ENCODE data around the gene PIK3R5.
A peak's percentile ranks its signal among the peaks of the same experiment; 100 is the strongest.
"Not testable (repeated sequence)": the region's sequence is repeated elsewhere in the genome, so short reads cannot be mapped to it uniquely, and the experiment has no call there.

Gene PIK3R5

DNA sequence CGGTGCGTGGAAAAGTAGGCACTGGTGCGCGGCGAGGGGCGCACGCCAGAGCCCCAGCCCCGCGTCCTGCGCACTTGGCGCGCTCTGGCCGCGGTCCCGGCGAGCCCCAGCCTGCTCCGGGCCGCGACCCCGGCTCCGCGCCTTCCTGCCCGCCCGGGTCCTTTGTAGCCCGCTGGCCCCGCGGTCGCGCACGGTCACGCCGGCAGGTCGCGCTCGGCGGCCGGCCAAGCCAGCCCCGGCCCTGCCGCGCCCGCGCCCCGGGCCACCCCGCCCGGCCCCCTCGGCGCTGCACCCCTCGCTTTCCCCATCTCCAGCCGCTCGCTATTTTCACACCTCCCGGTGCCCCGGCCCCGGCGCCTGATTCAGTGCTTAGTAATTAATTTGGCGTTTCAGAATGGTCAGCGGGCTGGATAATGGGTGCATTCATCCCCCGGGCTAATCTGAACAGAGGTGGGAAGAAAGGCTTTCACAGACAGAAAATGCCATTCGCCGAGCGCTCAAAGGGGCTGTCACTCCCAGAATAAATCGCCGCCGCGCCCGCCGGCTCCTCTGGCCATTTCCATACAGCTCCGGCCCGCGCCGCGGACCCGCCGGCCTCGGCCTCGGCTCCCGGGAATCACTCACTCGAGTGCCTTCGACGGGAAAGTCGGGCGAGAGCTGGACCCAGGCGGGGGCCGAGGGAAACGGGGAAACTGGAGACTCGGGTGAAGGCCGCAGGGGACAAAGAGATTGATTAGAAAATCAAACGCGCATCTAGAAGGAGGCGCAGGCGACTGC, 38.0 kb upstream of the PIK3R5 start:
- no peaks in the 10 kb centered on the region for H3K4me1 ChIP-seq (ENCODE audit: control insufficient read depth, insufficient read depth, low read length)
- no peaks in the 10 kb centered on the region; the same call in 1 of the 2 replicates for H3K36me3 ChIP-seq (ENCODE audit: control insufficient read depth, insufficient read depth, low read length)
- no peak for DNase-seq (ENCODE audit: low read depth, low spot score)
- no peaks in the 10 kb centered on the region for H3K9me3 ChIP-seq (ENCODE audit: control insufficient read depth, insufficient read depth, low read length)
- no CpG with 5 or more reads among the region's 90 CpGs for WGBS (ENCODE audit: insufficient coverage, insufficient read length)
- no peak overlapping the region for H3K27ac ChIP-seq (ENCODE audit: low read length)
- peaks cover 47% of the 10 kb centered on the region for H3K27me3 ChIP-seq (ENCODE audit: control insufficient read depth, insufficient read depth, low read length)
- H3K4me3 ChIP-seq (ENCODE audit: low read length) = peak overlapping the region; percentile 29; the same call in 1 of the 2 replicates

DNA sequence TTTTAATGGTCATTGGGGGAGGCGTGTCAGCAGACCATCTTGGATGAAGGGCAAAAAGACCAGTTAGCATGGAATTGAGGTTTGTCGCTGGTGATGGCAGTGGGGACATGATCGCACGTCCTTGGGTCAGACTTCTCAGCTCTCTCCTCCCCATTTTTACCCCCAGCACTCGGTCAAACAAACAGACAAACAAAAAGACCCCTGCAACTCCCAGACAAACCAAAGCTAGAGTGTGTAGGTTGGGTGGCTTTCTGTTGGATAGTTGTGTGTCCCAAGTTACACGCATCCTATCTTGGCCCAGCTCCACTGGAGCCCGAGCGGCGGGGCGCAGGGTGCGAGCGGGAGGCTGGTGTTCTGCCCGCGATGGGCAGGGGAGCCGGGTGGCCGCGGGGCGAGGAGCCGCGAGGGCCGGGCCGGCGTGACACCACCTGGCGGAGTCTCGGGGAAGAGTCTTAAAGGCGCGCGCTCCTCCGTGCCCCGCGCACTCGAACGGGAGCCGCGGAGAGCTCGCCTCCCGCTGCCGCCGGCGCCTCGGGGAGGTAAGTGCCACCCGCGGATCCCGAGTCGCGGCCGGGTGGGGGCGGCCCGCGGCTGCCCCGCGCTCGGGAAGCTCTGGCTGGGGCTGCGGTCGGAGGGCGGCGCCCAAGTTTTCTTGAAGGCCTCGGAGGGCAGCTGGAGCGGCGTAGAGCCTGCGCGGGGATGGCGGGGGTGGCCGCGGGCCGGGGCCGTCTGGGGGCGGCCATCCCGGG, 37.3 kb upstream of the PIK3R5 start:
- Histone ChIP-seq H3K36me3 (ENCODE audit: control insufficient read depth, insufficient read depth, low read length) (no peaks in the 10 kb centered on the region; the same call in 1 of the 2 replicates), H3K4me3 (ENCODE audit: low read length) (peak overlapping the region; percentile 29; the same call in 1 of the 2 replicates), H3K9me3 (ENCODE audit: control insufficient read depth, insufficient read depth, low read length) (no peaks in the 10 kb centered on the region), H3K4me1 (ENCODE audit: control insufficient read depth, insufficient read depth, low read length) (no peaks in the 10 kb centered on the region), H3K27ac (ENCODE audit: low read length) (no peak overlapping the region), H3K27me3 (ENCODE audit: control insufficient read depth, insufficient read depth, low read length) (peaks cover 46% of the 10 kb centered on the region)
- no CpG with 5 or more reads among the region's 69 CpGs for WGBS (ENCODE audit: insufficient coverage, insufficient read length)
- no peak for DNase-seq (ENCODE audit: low read depth, low spot score)

DNA sequence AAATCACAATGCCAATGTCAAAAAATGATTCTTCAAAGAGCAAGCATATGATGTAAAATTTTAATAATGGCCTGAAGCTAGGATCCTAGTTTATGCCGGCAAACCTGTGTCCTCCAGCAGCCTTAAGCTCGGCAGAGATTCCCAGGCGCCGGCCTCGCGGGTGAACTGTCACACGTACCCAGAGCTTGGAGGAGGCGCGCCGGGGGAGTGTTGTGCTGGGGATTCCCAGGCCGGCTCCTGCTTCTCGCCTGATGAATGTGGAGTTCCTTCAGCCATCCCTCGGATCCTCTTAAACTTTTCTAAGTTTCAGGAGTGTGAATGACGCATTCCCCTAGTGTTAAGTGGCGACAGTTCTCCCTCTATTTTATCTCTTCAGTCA, 36.7 kb upstream of the PIK3R5 start:
- no peak overlapping the region for H3K27ac ChIP-seq (ENCODE audit: low read length)
- H3K36me3 ChIP-seq (ENCODE audit: control insufficient read depth, insufficient read depth, low read length) = no peaks in the 10 kb centered on the region; the same call in 1 of the 2 replicates
- H3K9me3 ChIP-seq (ENCODE audit: control insufficient read depth, insufficient read depth, low read length) = no peaks in the 10 kb centered on the region
- WGBS (ENCODE audit: insufficient coverage, insufficient read length) = no CpG with 5 or more reads among the region's 15 CpGs
- H3K4me1 ChIP-seq (ENCODE audit: control insufficient read depth, insufficient read depth, low read length) = no peaks in the 10 kb centered on the region
- no peak overlapping the region for H3K4me3 ChIP-seq (ENCODE audit: low read length)
- peaks cover 46% of the 10 kb centered on the region for H3K27me3 ChIP-seq (ENCODE audit: control insufficient read depth, insufficient read depth, low read length)
- DNase-seq (ENCODE audit: low read depth, low spot score) = no peak

DNA sequence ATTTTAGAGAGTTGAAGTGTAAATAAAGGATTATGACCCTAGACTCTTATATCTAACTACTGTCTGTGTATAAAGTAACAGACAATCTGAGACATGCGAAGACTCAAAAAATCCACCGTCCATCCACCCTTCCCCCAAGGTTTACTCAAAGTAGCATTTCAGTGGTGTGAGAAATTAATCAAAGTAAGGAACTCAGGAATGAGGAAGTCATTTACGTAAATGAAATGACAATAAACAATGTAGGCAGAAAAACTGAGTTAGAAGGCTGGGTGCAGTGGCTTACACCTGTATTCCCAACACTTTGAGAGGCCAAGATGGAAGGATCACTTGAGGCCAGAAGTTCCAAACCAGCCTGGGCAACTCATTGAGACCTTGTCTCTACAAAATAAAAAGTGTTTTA, 36.1 kb upstream of the PIK3R5 start:
- no CpG with 5 or more reads among the region's 3 CpGs for WGBS (ENCODE audit: insufficient coverage, insufficient read length)
- Histone ChIP-seq H3K27me3 (ENCODE audit: control insufficient read depth, insufficient read depth, low read length) (peaks cover 46% of the 10 kb centered on the region), H3K4me1 (ENCODE audit: control insufficient read depth, insufficient read depth, low read length) (no peaks in the 10 kb centered on the region), H3K4me3 (ENCODE audit: low read length) (no peak overlapping the region), H3K36me3 (ENCODE audit: control insufficient read depth, insufficient read depth, low read length) (no peaks in the 10 kb centered on the region; the same call in 1 of the 2 replicates), H3K27ac (ENCODE audit: low read length) (no peak overlapping the region), H3K9me3 (ENCODE audit: control insufficient read depth, insufficient read depth, low read length) (no peaks in the 10 kb centered on the region)
- DNase-seq (ENCODE audit: low read depth, low spot score) = no peak

DNA sequence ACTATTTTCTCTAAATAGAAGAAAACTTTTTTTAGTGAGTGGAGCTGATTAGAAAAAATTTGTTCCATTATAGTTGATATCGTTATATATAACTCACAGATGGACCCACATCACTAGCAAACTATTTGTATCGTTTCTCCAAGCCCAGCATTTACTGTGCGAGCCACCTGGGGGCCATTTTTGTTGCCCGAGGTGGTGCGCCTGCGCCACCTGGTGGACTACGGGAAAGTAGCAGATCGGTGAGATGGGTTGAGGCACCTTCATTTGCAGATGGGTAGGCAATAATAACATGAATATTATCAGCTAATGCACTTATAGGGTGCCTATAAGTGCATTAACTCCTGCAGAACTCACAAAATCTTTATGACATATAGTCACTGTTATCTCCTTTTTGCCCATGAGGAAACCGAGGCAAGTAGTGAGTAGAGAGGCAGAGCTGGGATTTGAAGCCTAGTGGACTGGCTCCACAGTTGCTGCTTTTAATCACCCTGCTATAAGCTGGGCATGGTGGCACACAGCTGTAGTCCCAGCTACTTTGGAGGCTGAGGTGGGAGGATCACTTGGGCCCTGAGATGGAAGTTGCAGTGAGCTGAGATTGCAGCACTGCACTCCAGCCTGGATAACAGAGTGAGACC, 32.6 kb upstream of the PIK3R5 start:
- no peak overlapping the region for H3K27ac ChIP-seq (ENCODE audit: low read length)
- DNase-seq (ENCODE audit: low read depth, low spot score) = no peak
- peaks cover 2% of the 10 kb centered on the region; the same call in 1 of the 2 replicates for H3K4me1 ChIP-seq (ENCODE audit: control insufficient read depth, insufficient read depth, low read length)
- H3K4me3 ChIP-seq (ENCODE audit: low read length) = no peak overlapping the region
- H3K9me3 ChIP-seq (ENCODE audit: control insufficient read depth, insufficient read depth, low read length) = no peaks in the 10 kb centered on the region
- H3K36me3 ChIP-seq (ENCODE audit: control insufficient read depth, insufficient read depth, low read length) = no peaks in the 10 kb centered on the region; the same call in 1 of the 2 replicates
- no CpG with 5 or more reads among the region's 9 CpGs for WGBS (ENCODE audit: insufficient coverage, insufficient read length)
- H3K27me3 ChIP-seq (ENCODE audit: control insufficient read depth, insufficient read depth, low read length) = peaks cover 17% of the 10 kb centered on the region

DNA sequence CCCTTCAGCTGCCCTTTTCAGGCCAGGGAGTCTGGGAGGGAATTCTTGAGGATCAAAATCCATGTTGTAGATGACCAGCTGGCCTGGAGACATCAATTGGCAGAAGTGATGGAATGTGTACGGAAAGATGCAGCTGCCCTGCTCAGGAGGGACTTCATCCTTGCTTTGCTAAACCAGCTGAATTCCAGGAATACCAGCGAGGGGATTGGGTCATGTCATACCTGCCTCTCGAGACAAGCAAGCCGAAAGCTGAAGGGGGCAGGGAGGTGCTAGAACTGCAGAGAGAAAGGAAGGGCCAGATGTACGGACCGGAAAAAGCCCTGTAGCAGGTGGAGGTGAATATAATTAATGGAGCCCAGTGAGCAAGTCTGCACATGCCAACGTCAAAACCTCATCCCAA, 30.2 kb upstream of the PIK3R5 start:
- Histone ChIP-seq H3K27me3 (ENCODE audit: control insufficient read depth, insufficient read depth, low read length) (no peaks in the 10 kb centered on the region), H3K36me3 (ENCODE audit: control insufficient read depth, insufficient read depth, low read length) (no peaks in the 10 kb centered on the region), H3K4me3 (ENCODE audit: low read length) (no peak overlapping the region), H3K27ac (ENCODE audit: low read length) (no peak overlapping the region), H3K9me3 (ENCODE audit: control insufficient read depth, insufficient read depth, low read length) (no peaks in the 10 kb centered on the region), H3K4me1 (ENCODE audit: control insufficient read depth, insufficient read depth, low read length) (peaks cover 2% of the 10 kb centered on the region; the same call in 1 of the 2 replicates)
- no CpG with 5 or more reads among the region's 7 CpGs for WGBS (ENCODE audit: insufficient coverage, insufficient read length)
- DNase-seq (ENCODE audit: low read depth, low spot score) = no peak

DNA sequence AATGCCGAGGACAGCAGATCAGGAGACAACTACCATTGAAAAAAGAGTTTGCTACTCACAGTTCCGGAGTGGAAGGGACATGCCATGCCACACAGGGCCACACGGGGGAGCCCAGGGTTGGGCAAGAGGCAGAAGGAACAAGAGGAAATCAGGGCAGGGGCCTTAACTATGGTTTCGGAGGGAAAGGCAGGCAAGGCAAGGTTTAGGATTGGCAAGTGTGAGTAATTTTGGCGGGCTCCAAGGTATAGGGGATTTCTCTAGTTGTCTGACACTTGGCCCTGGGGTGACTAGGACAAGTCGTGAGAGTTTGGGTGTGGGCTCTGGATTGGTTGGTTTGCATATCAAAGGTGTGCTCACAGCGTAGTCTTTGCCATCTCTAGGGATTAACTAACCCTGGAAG, 28.8 kb upstream of the PIK3R5 start:
- Histone ChIP-seq H3K27me3 (ENCODE audit: control insufficient read depth, insufficient read depth, low read length) (no peaks in the 10 kb centered on the region), H3K4me1 (ENCODE audit: control insufficient read depth, insufficient read depth, low read length) (peaks cover 2% of the 10 kb centered on the region; the same call in 1 of the 2 replicates), H3K27ac (ENCODE audit: low read length) (no peak overlapping the region), H3K36me3 (ENCODE audit: control insufficient read depth, insufficient read depth, low read length) (no peaks in the 10 kb centered on the region), H3K4me3 (ENCODE audit: low read length) (no peak overlapping the region), H3K9me3 (ENCODE audit: control insufficient read depth, insufficient read depth, low read length) (no peaks in the 10 kb centered on the region)
- no CpG with 5 or more reads among the region's 7 CpGs for WGBS (ENCODE audit: insufficient coverage, insufficient read length)
- peak; percentile 66 for DNase-seq (ENCODE audit: low read depth, low spot score)

DNA sequence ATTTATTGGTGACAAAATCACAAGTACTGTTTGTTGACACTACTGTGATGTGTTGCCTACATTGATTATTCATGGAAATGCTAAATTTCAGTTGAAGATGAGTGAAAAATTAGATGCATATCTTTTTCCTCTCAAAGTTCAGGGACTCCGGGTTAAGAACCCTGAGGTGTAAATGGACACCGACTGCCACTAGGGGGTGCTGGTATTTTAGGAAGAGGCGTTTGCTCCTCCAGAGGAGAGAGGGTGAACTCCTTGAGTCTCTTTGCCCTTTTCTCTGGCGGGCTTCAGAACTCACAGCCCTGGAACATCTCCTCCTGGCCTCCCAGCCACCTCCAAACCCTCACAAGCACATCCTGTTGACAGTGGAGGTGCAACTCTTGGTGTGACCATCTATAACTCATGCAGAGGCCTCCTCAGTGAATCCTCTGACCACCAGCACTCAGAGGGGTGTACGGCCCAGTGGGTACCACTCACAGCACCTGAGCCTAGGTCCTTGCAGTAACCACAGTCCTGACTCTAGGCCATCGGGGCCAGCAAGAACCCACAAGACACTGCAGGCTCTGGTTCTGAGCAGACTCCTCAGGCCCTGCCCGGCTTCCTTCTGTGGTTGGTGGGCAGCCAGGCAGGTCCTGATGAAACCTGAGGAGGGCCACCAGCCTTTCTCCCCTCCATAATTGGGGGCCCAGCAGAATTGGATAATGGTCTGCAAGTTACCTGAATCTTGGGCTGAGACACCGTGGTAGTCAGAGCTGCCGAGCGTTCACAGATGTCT, 26.2 kb upstream of the PIK3R5 start:
- no peak overlapping the region for H3K4me3 ChIP-seq (ENCODE audit: low read length)
- no peak overlapping the region for H3K27ac ChIP-seq (ENCODE audit: low read length)
- no CpG with 5 or more reads among the region's 10 CpGs for WGBS (ENCODE audit: insufficient coverage, insufficient read length)
- H3K9me3 ChIP-seq (ENCODE audit: control insufficient read depth, insufficient read depth, low read length) = no peaks in the 10 kb centered on the region
- peaks cover 2% of the 10 kb centered on the region; the same call in 1 of the 2 replicates for H3K4me1 ChIP-seq (ENCODE audit: control insufficient read depth, insufficient read depth, low read length)
- DNase-seq (ENCODE audit: low read depth, low spot score) = no peak
- H3K27me3 ChIP-seq (ENCODE audit: control insufficient read depth, insufficient read depth, low read length) = no peaks in the 10 kb centered on the region
- H3K36me3 ChIP-seq (ENCODE audit: control insufficient read depth, insufficient read depth, low read length) = no peaks in the 10 kb centered on the region

DNA sequence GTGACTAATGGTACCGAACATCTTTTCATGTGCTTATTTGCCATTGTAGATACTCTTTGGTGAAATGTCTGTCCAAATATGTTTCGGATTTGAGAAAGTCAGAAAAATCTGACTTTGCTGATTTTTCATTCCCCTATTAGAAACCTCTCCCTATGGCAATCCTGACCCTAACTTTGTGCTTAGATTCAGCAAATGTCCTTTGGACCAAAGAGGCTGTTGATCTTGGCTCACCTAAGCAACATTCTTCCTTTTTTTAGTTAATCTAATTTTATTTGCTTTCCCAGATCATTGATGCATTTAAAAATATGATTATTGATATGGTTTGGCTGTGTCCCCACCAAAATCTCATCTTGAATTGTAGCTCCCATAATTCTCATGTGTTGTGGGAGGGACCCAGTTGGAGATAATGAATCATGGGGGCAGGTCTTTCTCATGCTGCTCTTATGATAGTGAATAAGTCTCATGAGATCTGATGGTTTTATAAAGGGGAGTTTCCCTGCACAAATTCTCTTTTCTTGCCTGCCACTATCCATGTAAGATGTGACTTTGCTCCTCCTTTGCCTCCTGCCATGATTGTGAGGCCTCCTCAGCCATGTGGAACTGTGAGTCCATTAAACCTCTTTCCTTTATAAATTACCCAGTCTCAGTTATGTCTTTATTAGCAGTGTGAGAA, 22.9 kb upstream of the PIK3R5 start:
- not testable (repeated sequence) for H3K4me1 ChIP-seq (ENCODE audit: control insufficient read depth, insufficient read depth, low read length); H3K4me3 ChIP-seq (ENCODE audit: low read length); H3K27ac ChIP-seq (ENCODE audit: low read length); H3K27me3 ChIP-seq (ENCODE audit: control insufficient read depth, insufficient read depth, low read length); H3K36me3 ChIP-seq (ENCODE audit: control insufficient read depth, insufficient read depth, low read length); DNase-seq (ENCODE audit: low read depth, low spot score); H3K9me3 ChIP-seq (ENCODE audit: control insufficient read depth, insufficient read depth, low read length)
- no CpG with 5 or more reads among the region's 2 CpGs for WGBS (ENCODE audit: insufficient coverage, insufficient read length)

Data from iPS DF 6.9 (cell line).